Ishikawa (cell line): ENCODE results near the gene PDAP1.
A peak's percentile ranks its signal among the peaks of the same experiment; 100 is the strongest.

Source experiments
- CEBPB ChIP-seq: IDR thresholded peaks from 2 replicates; pipeline ENCODE4 v1.6.1; 2012
- CREB1 ChIP-seq: IDR thresholded peaks from 2 replicates; pipeline ENCODE4 v1.6.1; 2012; ENCODE audit warnings: low read depth
- EGR1 ChIP-seq: IDR thresholded peaks from 2 replicates; pipeline ENCODE4 v1.6.1; 2012
- EP300 ChIP-seq: IDR thresholded peaks from 2 replicates; pipeline ENCODE4 v1.6.1; 2012; ENCODE audit warnings: borderline replicate concordance
- FOXM1 ChIP-seq: IDR thresholded peaks from 2 replicates; pipeline ENCODE4 v1.6.1; 2012; ENCODE audit warnings: low read depth, borderline replicate concordance
- NFIC ChIP-seq: IDR thresholded peaks from 2 replicates; pipeline ENCODE4 v1.6.1; 2012
- RAD21 ChIP-seq: IDR thresholded peaks from 2 replicates; pipeline ENCODE4 v1.6.1; 2012; ENCODE audit warnings: low read depth
- REST ChIP-seq: IDR thresholded peaks from 2 replicates; pipeline ENCODE4 v1.6.1; 2012; ENCODE audit warnings: low read depth, mild to moderate bottlenecking
- TAF1 ChIP-seq: IDR thresholded peaks from 2 replicates; pipeline ENCODE4 v1.6.1; 2012; ENCODE audit warnings: low read depth, mild to moderate bottlenecking
- TCF12 ChIP-seq: IDR thresholded peaks from 2 replicates; pipeline ENCODE4 v1.6.1; 2012; ENCODE audit warnings: low read depth
- TEAD4 ChIP-seq: IDR thresholded peaks from 2 replicates; pipeline ENCODE4 v1.6.1; 2012
- USF1 ChIP-seq: IDR thresholded peaks from 2 replicates; pipeline ENCODE4 v1.6.1; 2012
- YY1 ChIP-seq: IDR thresholded peaks from 2 replicates; pipeline ENCODE4 v1.6.1; 2012; ENCODE audit warnings: low read depth
- ZBTB7A ChIP-seq: IDR thresholded peaks from 2 replicates; pipeline ENCODE4 v1.6.1; 2012; ENCODE audit warnings: low read depth
- TF ChIP-seq, protein P1 (sequence below): IDR thresholded peaks from 2 replicates; pipeline ENCODE4 v1.6.1; 2012

Gene PDAP1

GRCh38 chr7:99396418-99397296 lies 11.7 kb downstream of the PDAP1 start:
- no peak for TF ChIP-seq NFIC
- no peak for TF ChIP-seq ZBTB7A
- TF ChIP-seq TAF1 = no peak
- TF ChIP-seq YY1 = no peak
- no peak for TF ChIP-seq EGR1
- TF ChIP-seq CEBPB = no peak
- no peak for TF ChIP-seq TEAD4
- TF ChIP-seq EP300 = no peak
- TF ChIP-seq FOXM1 = no peak
- no peak for TF ChIP-seq REST
- TF ChIP-seq, protein P1, sequence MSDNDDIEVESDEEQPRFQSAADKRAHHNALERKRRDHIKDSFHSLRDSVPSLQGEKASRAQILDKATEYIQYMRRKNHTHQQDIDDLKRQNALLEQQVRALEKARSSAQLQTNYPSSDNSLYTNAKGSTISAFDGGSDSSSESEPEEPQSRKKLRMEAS = no peak
- TF ChIP-seq TCF12 = no peak
- TF ChIP-seq CREB1 = no peak
- no peak for TF ChIP-seq RAD21
- TF ChIP-seq USF1 = no peak

- TF ChIP-seq TEAD4 (no peak), USF1 (no peak), REST (no peak), CREB1 (no peak), EGR1 (no peak), CEBPB (no peak), FOXM1 (no peak), TAF1 (no peak), YY1 (no peak), RAD21 (no peak), ZBTB7A (no peak), NFIC (no peak), EP300 (no peak), TCF12 (no peak)
- TF ChIP-seq, protein P1 = no peak
These were observed 12.6 kb downstream of the PDAP1 start for GRCh38 chr7:99395616-99396327.

DNA sequence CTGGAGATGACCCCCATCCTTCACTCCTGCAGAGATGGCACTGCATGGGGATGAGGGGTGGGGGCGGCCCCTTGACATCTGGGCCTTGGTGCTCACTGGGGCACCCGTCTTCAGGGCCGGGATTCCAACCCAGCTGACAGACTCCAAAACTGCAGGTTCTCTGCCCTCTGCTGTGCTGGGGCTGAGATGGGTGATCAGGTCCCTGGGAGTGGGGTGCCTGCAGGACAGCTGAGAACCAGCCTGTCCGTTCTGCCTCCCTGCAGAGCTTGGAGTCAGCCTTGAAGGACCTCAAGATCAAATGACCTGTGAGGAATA lies 14.3 kb downstream of the PDAP1 start:
- TF ChIP-seq CEBPB = no peak

DNA sequence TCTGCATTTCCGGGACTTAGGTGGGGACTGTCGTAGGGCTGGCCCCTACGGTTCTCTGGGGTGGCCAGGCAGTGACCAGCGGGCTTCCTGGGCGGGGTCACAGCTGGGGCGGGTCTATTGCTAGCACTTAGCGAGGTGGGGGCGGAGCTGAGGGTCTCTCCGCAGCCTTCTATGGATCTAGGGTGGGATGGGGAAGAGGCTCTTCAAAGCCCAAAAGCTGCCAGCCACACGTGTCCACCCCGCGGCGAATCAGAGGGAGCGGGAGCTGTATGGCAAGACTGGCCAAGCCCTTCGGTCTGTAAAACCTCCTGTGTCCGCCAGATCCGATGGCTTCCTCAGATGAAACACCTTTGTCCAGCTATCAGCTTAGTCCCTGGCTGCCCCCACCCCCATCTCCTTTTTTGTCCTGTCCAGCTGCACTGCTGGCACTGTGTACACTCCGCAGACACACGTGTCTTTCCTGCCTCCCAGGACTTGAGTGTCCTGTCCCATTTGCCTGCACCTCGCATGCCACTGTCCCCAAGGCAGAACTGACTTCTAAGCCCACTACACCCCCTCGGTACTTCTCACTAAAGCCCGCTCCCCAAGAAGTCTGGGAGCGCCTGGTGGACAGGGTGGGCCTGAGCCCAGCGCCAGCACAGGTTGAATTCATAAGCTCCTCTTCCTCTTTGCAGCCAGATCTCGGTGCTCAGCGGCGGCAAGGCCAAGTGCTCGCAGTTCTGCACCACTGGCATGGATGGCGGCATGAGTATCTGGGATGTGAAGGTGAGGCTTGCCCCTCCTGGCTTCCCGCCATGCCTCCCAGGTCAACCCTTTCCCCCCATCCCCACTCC lies 14.8 kb downstream of the PDAP1 start:
- TF ChIP-seq REST = no peak
- TF ChIP-seq CREB1 = no peak
- peak; percentile 39; the same call in 1 of the 2 replicates for TF ChIP-seq USF1
